ENCODE data around the gene FBXW9. TPM values are rescaled to one million over a fixed set of nuclear protein-coding genes. Genes with fewer than 3 reads are reported as not detected.
A peak's percentile ranks its signal among the peaks of the same experiment; 100 is the strongest.

FBXW9 gene
- total RNA-seq, 2 donors from 2014 or later, result 3.9 to 4.0 TPM

DNA sequence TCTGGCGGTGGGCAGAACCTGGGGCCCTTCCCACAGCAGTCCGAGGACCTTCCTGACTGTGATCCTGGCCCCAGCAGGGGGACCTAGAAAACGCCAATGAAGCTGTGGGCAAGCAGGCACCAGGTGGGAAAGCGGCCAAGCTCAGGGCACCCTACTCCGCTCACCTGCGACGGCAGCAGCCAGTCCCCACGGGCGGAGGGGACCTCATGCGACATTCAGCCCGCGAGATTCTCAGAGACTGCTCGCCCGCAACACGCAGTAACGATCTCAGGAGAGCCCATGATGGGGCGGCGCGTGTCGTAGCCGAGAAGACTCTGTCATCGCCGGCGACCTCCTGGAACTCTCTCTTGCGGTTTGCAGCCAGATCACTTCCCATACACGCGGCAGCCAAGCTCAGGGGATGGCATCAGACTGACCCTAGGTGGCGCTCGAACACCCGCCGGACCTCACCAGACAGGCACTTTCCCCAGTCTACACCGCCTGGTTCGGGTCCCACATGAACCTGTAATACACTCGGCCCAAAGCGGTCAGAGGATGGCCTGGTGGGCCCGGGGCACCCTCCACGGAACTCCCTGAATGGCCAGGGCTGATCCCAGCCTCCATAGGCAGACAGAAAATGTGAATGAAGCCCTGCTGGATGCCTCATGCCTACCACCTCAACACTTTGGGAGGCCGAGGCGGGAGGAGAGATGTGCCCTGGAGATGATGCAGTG, 56.4 kb downstream of the FBXW9 start:
- DNase-seq, result peak; percentile 86 to 90 (median 88)
- TF ChIP-seq, protein P1, sequence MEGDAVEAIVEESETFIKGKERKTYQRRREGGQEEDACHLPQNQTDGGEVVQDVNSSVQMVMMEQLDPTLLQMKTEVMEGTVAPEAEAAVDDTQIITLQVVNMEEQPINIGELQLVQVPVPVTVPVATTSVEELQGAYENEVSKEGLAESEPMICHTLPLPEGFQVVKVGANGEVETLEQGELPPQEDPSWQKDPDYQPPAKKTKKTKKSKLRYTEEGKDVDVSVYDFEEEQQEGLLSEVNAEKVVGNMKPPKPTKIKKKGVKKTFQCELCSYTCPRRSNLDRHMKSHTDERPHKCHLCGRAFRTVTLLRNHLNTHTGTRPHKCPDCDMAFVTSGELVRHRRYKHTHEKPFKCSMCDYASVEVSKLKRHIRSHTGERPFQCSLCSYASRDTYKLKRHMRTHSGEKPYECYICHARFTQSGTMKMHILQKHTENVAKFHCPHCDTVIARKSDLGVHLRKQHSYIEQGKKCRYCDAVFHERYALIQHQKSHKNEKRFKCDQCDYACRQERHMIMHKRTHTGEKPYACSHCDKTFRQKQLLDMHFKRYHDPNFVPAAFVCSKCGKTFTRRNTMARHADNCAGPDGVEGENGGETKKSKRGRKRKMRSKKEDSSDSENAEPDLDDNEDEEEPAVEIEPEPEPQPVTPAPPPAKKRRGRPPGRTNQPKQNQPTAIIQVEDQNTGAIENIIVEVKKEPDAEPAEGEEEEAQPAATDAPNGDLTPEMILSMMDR (IDR thresholded peaks at IDR 0.05), result peak; percentile 64 to 88 (median 82)
- TF ChIP-seq POLR2A (IDR thresholded peaks at IDR 0.05), result no peak
- intact Hi-C loops (cut with DNase I), result no loop called here
- H3K27ac ChIP-seq, result peak overlapping the region in 2 of 4 donors; percentile 17 to 45
- ATAC-seq, result peak; percentile 92
- H3K4me1 ChIP-seq, result peaks cover 12% of the 10 kb centered on the region
- H3K36me3 ChIP-seq (replicated peaks in 1 of 2; ENCODE audit: insufficient read depth in 1 of 2, low read depth in 2 of 2), result no peaks in the 10 kb centered on the region
- 8 to 23% methylated on average over 7 to 39 of the region's 39 CpGs for WGBS, 2 donors
- no peak overlapping the region for H3K4me3 ChIP-seq
- H3K9me3 ChIP-seq, result no peaks in the 10 kb centered on the region
- H3K27me3 ChIP-seq, result no peaks in the 10 kb centered on the region

Small RNAs within 50 kb of the gene (small RNA-seq; reads per million reads assigned to genes)
- 34.0 reads per million, percentile 94 among the genes with 10 or more reads in this experiment for gene SNORD41

Other genes with a start within 250 kb of the FBXW9 start
- gene ZNF709, start 211.8 kb downstream of the FBXW9 start, total RNA-seq, result 1 to 10 TPM; 2.3 to 3.1 TPM
- 10 to 100 TPM in 1 of 2 donors, 1 to 10 TPM in 1; 5.2 to 14.2 TPM for gene ZNF564, start 145.1 kb downstream of the FBXW9 start, total RNA-seq
- 1 to 10 TPM; 2.0 to 2.6 TPM for gene ZNF490, start 85.8 kb downstream of the FBXW9 start, total RNA-seq
- gene ZNF791, start 85.7 kb downstream of the FBXW9 start, total RNA-seq, result 10 to 100 TPM in 1 of 2 donors, 1 to 10 TPM in 1; 9.9 to 16.9 TPM
- 10 to 100 TPM; 30.0 to 48.0 TPM for gene MAN2B1, start 29.9 kb downstream of the FBXW9 start, total RNA-seq
- gene WDR83, start 29.8 kb downstream of the FBXW9 start, total RNA-seq, result 10 to 100 TPM; 12.5 to 37.2 TPM
- gene DHPS, start 14.8 kb downstream of the FBXW9 start, total RNA-seq, result 100 to 1,000 TPM in 1 of 2 donors, 10 to 100 TPM in 1; 55.8 to 136 TPM
- not detected for gene GNG14, start 8.6 kb downstream of the FBXW9 start, total RNA-seq
- gene TNPO2, start 27.3 kb upstream of the FBXW9 start, total RNA-seq, result 10 to 100 TPM; 15.0 to 35.6 TPM
- 100 to 1,000 TPM; 187 to 282 TPM for gene TRIR, start 38.1 kb upstream of the FBXW9 start, total RNA-seq
- gene GET3, start 40.9 kb upstream of the FBXW9 start, total RNA-seq, result 10 to 100 TPM; 13.2 to 22.8 TPM
- not detected for gene BEST2, start 55.2 kb upstream of the FBXW9 start, total RNA-seq
- 100 to 1,000 TPM; 114 to 354 TPM for gene HOOK2, start 78.9 kb upstream of the FBXW9 start, total RNA-seq
- gene JUNB, start 94.9 kb upstream of the FBXW9 start, total RNA-seq, result 100 to 1,000 TPM; 219 to 485 TPM
- gene PRDX2, start 105.2 kb upstream of the FBXW9 start, total RNA-seq, result 100 to 1,000 TPM; 105 to 146 TPM
- gene THSD8, start 105.4 kb upstream of the FBXW9 start, total RNA-seq, result not detected
- 1 to 10 TPM; 1.3 to 6.5 TPM for gene RNASEH2A, start 110.0 kb upstream of the FBXW9 start, total RNA-seq
- under 1 TPM in 1 of 2 donors, not detected in 1; 0.52 TPM for gene RTBDN, start 137.9 kb upstream of the FBXW9 start, total RNA-seq
- gene MAST1, start 141.9 kb upstream of the FBXW9 start, total RNA-seq, result under 1 TPM in 1 of 2 donors, not detected in 1; 0.26 TPM
- 10 to 100 TPM in 1 of 2 donors, 1 to 10 TPM in 1; 6.9 to 28.3 TPM for gene DNASE2, start 184.8 kb upstream of the FBXW9 start, total RNA-seq
- not detected for gene KLF1, start 190.6 kb upstream of the FBXW9 start, total RNA-seq
- gene GCDH, start 194.5 kb upstream of the FBXW9 start, total RNA-seq, result 10 to 100 TPM; 17.4 to 57.7 TPM
- gene SYCE2, start 222.7 kb upstream of the FBXW9 start, total RNA-seq, result not detected
- gene FARSA, start 237.1 kb upstream of the FBXW9 start, total RNA-seq, result 10 to 100 TPM; 25.9 to 35.6 TPM
- 100 to 1,000 TPM; 298 to 388 TPM for gene CALR, start 242.0 kb upstream of the FBXW9 start, total RNA-seq
- gene RAD23A, start 249.2 kb upstream of the FBXW9 start, total RNA-seq, result 10 to 100 TPM; 53.7 to 94.6 TPM